ENCODE results near the gene IGSF8. TPM values are rescaled to one million over a fixed set of nuclear protein-coding genes. Genes with fewer than 3 reads are reported as not detected.

Gene IGSF8
- total RNA-seq, 1 experiment from 2014 or later: 14.0 TPM

DNA sequence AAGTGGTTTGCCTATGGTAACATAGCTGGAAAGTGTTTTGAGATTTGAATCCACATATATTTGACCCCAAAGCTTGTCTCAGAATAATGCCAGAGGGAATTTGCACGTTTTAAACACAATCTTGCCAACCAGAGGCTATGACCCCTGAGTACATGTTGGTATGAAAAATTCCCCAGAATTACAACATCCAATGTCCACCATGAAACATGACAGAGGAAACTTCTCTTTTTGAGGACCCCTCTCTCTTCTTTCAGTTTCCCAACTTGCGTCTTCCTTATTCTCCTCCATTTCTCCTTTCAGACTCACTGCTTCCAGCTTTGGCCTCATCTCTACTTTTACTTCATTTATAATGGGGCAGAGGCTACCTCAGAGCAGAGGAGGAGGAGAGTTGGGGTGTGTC is 22.6 kb downstream of the IGSF8 start:
- BruUV-seq (replicated peaks): no TSS peak
- Histone ChIP-seq H3K9me3 (ENCODE audit: low read depth, low read length, poor library complexity, severe bottlenecking) (no peaks in the 10 kb centered on the region), H3K27ac (ENCODE audit: low read depth, low read length, poor library complexity, severe bottlenecking) (no peak overlapping the region), H3K27me3 (replicated peaks; ENCODE audit: insufficient read depth, low read depth, low read length, poor library complexity) (peaks cover 33% of the 10 kb centered on the region), H3K4me3 (ENCODE audit: low read depth, low read length, poor library complexity, severe bottlenecking) (no peak overlapping the region), H3K36me3 (ENCODE audit: insufficient read depth, low read length, poor library complexity, severe bottlenecking) (no peaks in the 10 kb centered on the region), H3K4me1 (ENCODE audit: insufficient read depth, low read length, poor library complexity, severe bottlenecking) (no peaks in the 10 kb centered on the region)
- TF ChIP-seq, protein P1, sequence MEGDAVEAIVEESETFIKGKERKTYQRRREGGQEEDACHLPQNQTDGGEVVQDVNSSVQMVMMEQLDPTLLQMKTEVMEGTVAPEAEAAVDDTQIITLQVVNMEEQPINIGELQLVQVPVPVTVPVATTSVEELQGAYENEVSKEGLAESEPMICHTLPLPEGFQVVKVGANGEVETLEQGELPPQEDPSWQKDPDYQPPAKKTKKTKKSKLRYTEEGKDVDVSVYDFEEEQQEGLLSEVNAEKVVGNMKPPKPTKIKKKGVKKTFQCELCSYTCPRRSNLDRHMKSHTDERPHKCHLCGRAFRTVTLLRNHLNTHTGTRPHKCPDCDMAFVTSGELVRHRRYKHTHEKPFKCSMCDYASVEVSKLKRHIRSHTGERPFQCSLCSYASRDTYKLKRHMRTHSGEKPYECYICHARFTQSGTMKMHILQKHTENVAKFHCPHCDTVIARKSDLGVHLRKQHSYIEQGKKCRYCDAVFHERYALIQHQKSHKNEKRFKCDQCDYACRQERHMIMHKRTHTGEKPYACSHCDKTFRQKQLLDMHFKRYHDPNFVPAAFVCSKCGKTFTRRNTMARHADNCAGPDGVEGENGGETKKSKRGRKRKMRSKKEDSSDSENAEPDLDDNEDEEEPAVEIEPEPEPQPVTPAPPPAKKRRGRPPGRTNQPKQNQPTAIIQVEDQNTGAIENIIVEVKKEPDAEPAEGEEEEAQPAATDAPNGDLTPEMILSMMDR (conservative IDR thresholded peaks at IDR 0.05; ENCODE audit: low read depth, low read length): no peak
- TF ChIP-seq EZH2 (IDR thresholded peaks at IDR 0.05; ENCODE audit: borderline replicate concordance, low read depth, low read length, poor library complexity, severe bottlenecking): no peak
- CTCF ChIA-PET: interaction anchor here (0.8 to 1.3 kb wide), 2 partner anchors 18 to 176 kb away, joined by 3 to 5 read pairs; no protein-coding TSS in a partner anchor
- POLR2A ChIA-PET (ENCODE audit: low non-redundant PET): interaction anchor here (0.6 kb wide), 1 partner anchor 301 kb away, joined by 3 read pairs; no protein-coding TSS in a partner anchor
- DNase-seq (ENCODE audit: low spot score): no peak
- intact Hi-C loops (cut with micrococcal nuclease; ENCODE audit: unreplicated experiment): loop anchor here (5.0 kb wide), 1 partner anchor 139 kb away; no protein-coding TSS in a partner anchor

DNA sequence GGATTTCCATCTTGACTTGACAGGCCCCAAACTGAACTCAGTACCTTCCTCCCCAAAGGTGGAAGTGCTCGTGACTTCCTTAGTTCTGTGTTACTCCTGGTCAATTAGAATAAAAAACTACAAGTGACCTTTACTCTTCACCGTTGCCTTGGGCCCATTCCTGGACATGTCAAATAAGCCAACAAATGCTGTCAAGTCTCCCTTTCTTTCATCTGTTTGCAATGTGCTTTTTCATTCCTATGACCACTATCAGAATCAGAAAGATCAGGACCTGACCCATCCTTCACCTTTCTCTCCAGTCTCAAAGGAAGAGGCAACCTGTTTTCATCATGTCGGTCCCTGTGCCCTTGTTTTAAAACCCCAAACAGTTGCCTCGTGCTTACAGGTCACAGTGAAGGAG is 23.6 kb downstream of the IGSF8 start:
- POLR2A ChIA-PET (ENCODE audit: low non-redundant PET): no interaction called here
- Histone ChIP-seq H3K27ac (ENCODE audit: low read depth, low read length, poor library complexity, severe bottlenecking) (no peak overlapping the region), H3K9me3 (ENCODE audit: low read depth, low read length, poor library complexity, severe bottlenecking) (no peaks in the 10 kb centered on the region), H3K4me3 (ENCODE audit: low read depth, low read length, poor library complexity, severe bottlenecking) (no peak overlapping the region), H3K27me3 (replicated peaks; ENCODE audit: insufficient read depth, low read depth, low read length, poor library complexity) (peaks cover 23% of the 10 kb centered on the region), H3K36me3 (ENCODE audit: insufficient read depth, low read length, poor library complexity, severe bottlenecking) (no peaks in the 10 kb centered on the region), H3K4me1 (ENCODE audit: insufficient read depth, low read length, poor library complexity, severe bottlenecking) (no peaks in the 10 kb centered on the region)
- DNase-seq (ENCODE audit: low spot score): no peak
- BruUV-seq (replicated peaks): no TSS peak
- CTCF ChIA-PET: no interaction called here
- intact Hi-C loops (cut with micrococcal nuclease; ENCODE audit: unreplicated experiment): loop anchor here (5.0 kb wide), 1 partner anchor 138 kb away; no protein-coding TSS in a partner anchor
- TF ChIP-seq, protein P1 (conservative IDR thresholded peaks at IDR 0.05; ENCODE audit: low read depth, low read length): no peak
- no peak for TF ChIP-seq EZH2 (IDR thresholded peaks at IDR 0.05; ENCODE audit: borderline replicate concordance, low read depth, low read length, poor library complexity, severe bottlenecking)

- TF ChIP-seq, protein P1 (conservative IDR thresholded peaks at IDR 0.05; ENCODE audit: low read depth, low read length): no peak
- TF ChIP-seq EZH2 (IDR thresholded peaks at IDR 0.05; ENCODE audit: borderline replicate concordance, low read depth, low read length, poor library complexity, severe bottlenecking): no peak
- Histone ChIP-seq H3K4me1 (ENCODE audit: insufficient read depth, low read length, poor library complexity, severe bottlenecking) (no peaks in the 10 kb centered on the region), H3K9me3 (ENCODE audit: low read depth, low read length, poor library complexity, severe bottlenecking) (no peaks in the 10 kb centered on the region), H3K27me3 (replicated peaks; ENCODE audit: insufficient read depth, low read depth, low read length, poor library complexity) (peaks cover 11% of the 10 kb centered on the region), H3K36me3 (ENCODE audit: insufficient read depth, low read length, poor library complexity, severe bottlenecking) (no peaks in the 10 kb centered on the region), H3K27ac (ENCODE audit: low read depth, low read length, poor library complexity, severe bottlenecking) (no peak overlapping the region), H3K4me3 (ENCODE audit: low read depth, low read length, poor library complexity, severe bottlenecking) (no peak overlapping the region)
- intact Hi-C loops (cut with micrococcal nuclease; ENCODE audit: unreplicated experiment): no loop called here
- no peak for DNase-seq (ENCODE audit: low spot score)
- no TSS peak for BruUV-seq (replicated peaks)
- ChIA-PET POLR2A (ENCODE audit: low non-redundant PET) (no interaction called here), CTCF (no interaction called here)
Measured at GRCh38 chr1:160071289-160071688, 27.1 kb downstream of the IGSF8 start.

Measured in A673 (cell line).